Right atrium auricular region (tissue), 2 donors: ENCODE results near the gene GGA2. TPM values are rescaled to one million over a fixed set of nuclear protein-coding genes. Genes with fewer than 3 reads are reported as not detected.

Source experiments
- DNase-seq: peaks from one replicate; pipeline ENCODE4 v3.0.0-alpha.2; 2019; ENCODE audit warnings: low spot score
- H3K27ac ChIP-seq, 2 donors: fragments of 200-600 bp; sonication (generic); 1 replicate in 1 of 2; 2 replicates in 1 of 2; pipeline ENCODE4 v1.5.1; 2016 to 2019
- H3K27me3 ChIP-seq, 2 donors: fragments of 200-600 bp; sonication (generic); one replicate each; pipeline versions ENCODE4 v1.5.1 to v1.6.0; 2017 to 2019
- H3K36me3 ChIP-seq: fragments of 200-600 bp; sonication (generic); one replicate; pipeline ENCODE4 v1.5.1; 2016
- H3K4me1 ChIP-seq, 2 donors: fragments of 200-600 bp; sonication (generic); one replicate each; pipeline versions ENCODE4 v1.5.1 to v1.6.0; 2017 to 2019
- H3K4me3 ChIP-seq, 2 donors: fragments of 200-600 bp; sonication (generic); 1 replicate in 1 of 2; 2 replicates in 1 of 2; pipeline ENCODE4 v1.5.1; 2017 to 2019; ENCODE audit warnings: mild to moderate bottlenecking in 1 of 2, moderate library complexity in 1 of 2
- H3K9me3 ChIP-seq, 2 donors: fragments of 200-600 bp; sonication (generic); one replicate each; pipeline ENCODE4 v1.5.1; 2019
- total RNA-seq, 2 donors: library from RNA; depleted of rRNA; stranded (reverse); fragments of >200 nt; gene quantifications; one replicate each; pipeline ENCODE4 v1.1.0, GENCODE V29; 2016
- TF ChIP-seq, protein P1 (sequence below), 2 donors: fragments of 200-600 bp; sonication (generic); IDR thresholded peaks; one replicate each; pipeline ENCODE4 v1.5.1; 2019; ENCODE audit warnings: antibody characterized with exemption in 2 of 2

The GGA2 gene
- total RNA-seq, 2 donors from 2014 or later: 25.0 to 59.3 TPM

DNA sequence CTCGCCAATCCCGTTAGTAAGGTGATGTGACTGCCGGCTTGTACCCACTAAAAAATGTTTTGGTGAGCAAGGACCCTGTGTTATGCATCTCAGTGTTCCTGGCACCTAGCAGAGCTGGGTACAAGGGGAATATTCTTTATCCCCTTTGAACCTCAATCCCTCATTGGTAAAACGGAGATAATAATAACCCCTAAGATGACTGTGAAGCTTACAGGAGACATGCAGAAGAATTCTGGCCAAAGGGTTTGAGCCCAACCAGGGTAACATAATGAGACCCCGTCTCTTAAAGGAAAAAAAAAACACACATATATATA is 896 bp downstream of the GGA2 start:
- Histone ChIP-seq H3K36me3 (no peaks in the 10 kb centered on the region), H3K4me1 (peaks cover 0 to 46% of the 10 kb centered on the region in 2 donors), H3K9me3 (no peaks in the 10 kb centered on the region), H3K4me3 (peak overlapping the region; percentile 70 to 96), H3K27me3 (no peaks in the 10 kb centered on the region), H3K27ac (peak overlapping the region; percentile 86 to 91)
- TF ChIP-seq, protein P1, sequence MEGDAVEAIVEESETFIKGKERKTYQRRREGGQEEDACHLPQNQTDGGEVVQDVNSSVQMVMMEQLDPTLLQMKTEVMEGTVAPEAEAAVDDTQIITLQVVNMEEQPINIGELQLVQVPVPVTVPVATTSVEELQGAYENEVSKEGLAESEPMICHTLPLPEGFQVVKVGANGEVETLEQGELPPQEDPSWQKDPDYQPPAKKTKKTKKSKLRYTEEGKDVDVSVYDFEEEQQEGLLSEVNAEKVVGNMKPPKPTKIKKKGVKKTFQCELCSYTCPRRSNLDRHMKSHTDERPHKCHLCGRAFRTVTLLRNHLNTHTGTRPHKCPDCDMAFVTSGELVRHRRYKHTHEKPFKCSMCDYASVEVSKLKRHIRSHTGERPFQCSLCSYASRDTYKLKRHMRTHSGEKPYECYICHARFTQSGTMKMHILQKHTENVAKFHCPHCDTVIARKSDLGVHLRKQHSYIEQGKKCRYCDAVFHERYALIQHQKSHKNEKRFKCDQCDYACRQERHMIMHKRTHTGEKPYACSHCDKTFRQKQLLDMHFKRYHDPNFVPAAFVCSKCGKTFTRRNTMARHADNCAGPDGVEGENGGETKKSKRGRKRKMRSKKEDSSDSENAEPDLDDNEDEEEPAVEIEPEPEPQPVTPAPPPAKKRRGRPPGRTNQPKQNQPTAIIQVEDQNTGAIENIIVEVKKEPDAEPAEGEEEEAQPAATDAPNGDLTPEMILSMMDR (IDR thresholded peaks at IDR 0.05): no peak
- no peak for DNase-seq

DNA sequence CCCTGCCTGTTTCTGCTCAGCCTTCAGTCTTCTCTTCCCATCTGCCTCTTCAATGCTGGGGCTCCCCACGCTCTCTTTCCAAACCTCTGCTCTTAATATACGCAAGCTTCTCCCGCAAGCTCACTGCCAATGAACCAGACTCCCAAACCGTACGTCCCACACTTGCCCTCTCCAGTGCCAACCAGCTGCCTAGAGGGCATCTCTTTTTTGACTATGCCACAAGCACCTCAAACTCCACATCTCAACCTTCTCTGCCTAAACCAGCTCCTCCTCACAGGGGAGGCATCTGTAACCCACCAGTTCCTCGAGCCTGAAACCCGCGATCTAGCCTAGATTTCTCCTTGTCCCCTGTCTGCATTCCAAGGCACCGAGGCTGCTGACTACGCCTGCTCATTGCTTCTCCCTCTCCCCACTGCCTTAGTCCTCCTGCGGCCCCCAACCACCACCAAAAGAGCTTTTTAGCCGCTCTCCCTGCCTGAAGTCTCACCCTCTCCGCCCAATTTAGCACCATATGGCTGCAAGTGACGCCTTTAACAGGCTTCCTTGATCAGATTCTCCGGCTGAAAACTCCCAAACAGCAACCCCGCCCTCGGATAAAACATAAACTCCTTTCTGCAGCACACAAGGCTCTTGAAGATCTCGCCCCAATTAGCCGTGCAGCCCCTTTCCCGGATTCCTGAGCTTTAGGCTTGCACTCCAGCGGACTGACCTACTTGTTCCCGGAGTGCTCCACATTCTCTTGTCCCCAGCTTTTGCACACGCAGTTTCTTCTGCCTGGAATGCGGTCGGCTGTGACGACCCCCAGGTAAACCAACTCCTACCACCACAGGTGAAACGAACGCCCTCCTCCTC is 1.5 kb downstream of the GGA2 start:
- no peaks in the 10 kb centered on the region for H3K36me3 ChIP-seq
- H3K4me3 ChIP-seq: peak overlapping the region; percentile 70 to 96
- no peaks in the 10 kb centered on the region for H3K27me3 ChIP-seq
- peak; percentile 63 for DNase-seq
- H3K9me3 ChIP-seq: no peaks in the 10 kb centered on the region
- peak overlapping the region; percentile 86 to 91 for H3K27ac ChIP-seq
- TF ChIP-seq, protein P1 (IDR thresholded peaks at IDR 0.05): no peak
- peaks cover 0 to 52% of the 10 kb centered on the region in 2 donors for H3K4me1 ChIP-seq

DNA sequence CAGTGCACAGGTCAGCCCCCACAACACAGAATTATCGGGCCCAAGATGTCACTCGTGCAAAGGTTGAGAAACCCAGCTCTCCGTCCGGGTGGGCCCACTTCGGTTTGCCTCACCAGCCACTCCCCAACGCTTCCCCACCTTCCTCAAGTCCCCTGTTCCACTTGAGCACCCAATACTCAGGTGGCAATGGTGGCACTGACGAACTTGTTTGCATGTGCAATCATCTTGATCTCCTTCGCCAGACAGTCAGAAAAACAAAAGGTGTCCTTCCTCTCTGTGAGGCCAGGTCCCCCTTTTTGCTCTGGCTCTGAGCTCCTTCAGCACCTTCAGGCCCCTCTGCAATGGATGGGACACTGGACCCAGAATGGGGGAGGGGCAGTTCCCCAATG is 3.7 kb downstream of the GGA2 start:
- peaks cover 0 to 66% of the 10 kb centered on the region in 2 donors for H3K4me1 ChIP-seq

GRCh38 chr16:23505671-23506605 is 4.4 kb downstream of the GGA2 start:
- Histone ChIP-seq H3K4me1 (peaks cover 0 to 66% of the 10 kb centered on the region in 2 donors), H3K36me3 (no peaks in the 10 kb centered on the region), H3K27me3 (no peaks in the 10 kb centered on the region), H3K4me3 (no peak overlapping the region), H3K27ac (peak overlapping the region; percentile 73 to 76), H3K9me3 (no peaks in the 10 kb centered on the region)
- no peak for DNase-seq
- TF ChIP-seq, protein P1 (IDR thresholded peaks at IDR 0.05): no peak

More for the DNA sequence above, 3.7 kb downstream of the GGA2 start:
- TF ChIP-seq, protein P1 (IDR thresholded peaks at IDR 0.05): no peak
- Histone ChIP-seq H3K27ac (no peak overlapping the region), H3K36me3 (no peaks in the 10 kb centered on the region), H3K4me3 (no peak overlapping the region), H3K27me3 (no peaks in the 10 kb centered on the region), H3K9me3 (no peaks in the 10 kb centered on the region)
- no peak for DNase-seq

DNA sequence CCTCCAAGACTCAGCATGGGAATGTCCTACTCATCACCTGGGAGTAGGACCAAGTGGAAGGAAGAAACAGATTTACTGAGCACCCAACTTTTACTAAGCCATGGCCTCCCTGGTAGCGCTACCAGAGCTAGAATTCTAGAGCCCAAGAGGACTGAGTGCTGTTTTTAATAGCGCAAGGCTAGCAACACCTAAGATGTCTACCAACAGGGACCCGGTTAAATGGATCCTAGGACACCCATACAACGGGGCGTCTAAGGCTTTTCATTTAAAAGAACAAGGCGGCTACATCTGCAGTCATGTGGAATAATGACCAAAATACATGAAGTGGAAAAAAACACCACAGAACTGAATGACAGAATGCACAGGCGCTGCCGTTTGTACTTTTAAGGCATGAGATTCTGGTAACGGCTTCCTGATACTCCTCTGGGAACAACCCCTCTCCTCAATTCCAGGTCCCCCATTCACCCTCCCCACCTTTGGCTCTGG is 5.1 kb downstream of the GGA2 start:
- Histone ChIP-seq H3K4me1 (peaks cover 0 to 66% of the 10 kb centered on the region in 2 donors), H3K4me3 (no peak overlapping the region), H3K36me3 (no peaks in the 10 kb centered on the region), H3K27ac (peak overlapping the region; percentile 73 to 76), H3K9me3 (no peaks in the 10 kb centered on the region), H3K27me3 (no peaks in the 10 kb centered on the region)
- TF ChIP-seq, protein P1 (IDR thresholded peaks at IDR 0.05): no peak
- DNase-seq: no peak
